ENCODE measurements around the gene OR2AG2. TPM values are rescaled to one million over a fixed set of nuclear protein-coding genes. Genes with fewer than 3 reads are reported as not detected.

The OR2AG2 gene
- total RNA-seq, 2 experiments from 2014 or later: 0.14 to 0.26 TPM

DNA sequence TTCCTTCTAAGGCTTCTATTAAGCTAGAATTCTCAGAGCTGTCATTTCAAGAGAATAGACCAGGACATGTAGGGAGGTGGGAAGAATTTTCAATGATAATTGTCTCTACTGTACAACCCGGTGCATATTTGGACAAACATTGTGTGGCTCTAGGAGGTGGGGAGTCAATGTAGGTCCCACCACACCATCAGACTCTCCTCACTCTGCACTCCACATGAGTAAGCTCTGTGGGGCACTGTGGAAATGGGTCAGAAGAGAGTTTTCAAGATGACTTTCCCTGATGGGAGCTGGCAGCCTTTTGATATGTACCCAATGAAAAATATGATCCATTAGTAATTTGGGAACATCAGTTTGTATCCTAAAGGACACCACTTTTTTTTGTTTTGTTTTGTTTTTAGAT lies 33.2 kb downstream of the OR2AG2 start:
- Mint-ChIP-seq H3K4me3 (no peak overlapping the region), H3K4me1 (peaks cover 94% of the 10 kb centered on the region), H3K27ac (peak overlapping the region; percentile 73), H3K36me3 (ENCODE audit: low read depth) (peaks cover 30% of the 10 kb centered on the region), H3K9me3 (ENCODE audit: low read depth) (no peaks in the 10 kb centered on the region), H3K27me3 (no peaks in the 10 kb centered on the region)
- CTCF ChIA-PET: interaction anchor here (0.5 to 8.0 kb wide), 21 partner anchors 9 to 1965 kb away, joined by 3 to 102 read pairs (median 4); partner anchors contain the start of gene MRPL17
- intact Hi-C loops (cut with DNase I, micrococcal nuclease): loop anchor here (1.0 to 10.0 kb wide), 6 partner anchors 8 to 1054 kb away; partner anchors contain the start of genes APBB1 (in 1 of the 2), TRIM22 (in 1 of the 2) and TRIM5 (in 1 of the 2)
- POLR2A ChIA-PET: no interaction called here
- no peak for ATAC-seq
- DNase-seq: no peak

DNA sequence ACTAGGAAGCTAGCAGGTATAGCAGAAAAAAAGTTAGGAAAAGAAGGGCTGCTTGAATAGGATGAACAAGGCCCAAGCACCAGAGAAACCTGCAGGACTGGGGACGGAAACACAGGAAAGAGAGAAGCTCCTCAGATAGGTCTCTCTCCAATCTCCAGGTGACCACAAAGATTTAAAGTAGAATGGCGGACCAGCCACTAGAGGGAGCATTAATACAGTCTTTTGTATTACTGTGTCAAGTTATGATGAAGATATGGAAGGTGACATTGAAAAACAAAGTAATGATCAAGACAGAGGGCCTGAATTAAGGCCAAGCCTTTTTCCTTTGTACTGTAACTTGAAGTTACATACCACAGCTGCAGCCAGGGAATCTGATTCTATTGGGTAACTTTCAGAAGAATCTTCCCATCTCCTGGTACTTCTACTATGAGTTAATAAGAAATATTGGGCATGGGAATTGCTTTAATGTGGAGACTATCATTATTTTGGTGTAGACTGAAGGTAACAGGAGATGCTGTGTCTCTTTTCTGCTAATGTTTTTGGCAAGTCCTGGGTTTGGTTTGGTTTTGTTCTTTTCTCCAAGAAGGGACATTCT lies 33.8 kb downstream of the OR2AG2 start:
- intact Hi-C loops (cut with DNase I, micrococcal nuclease): loop anchor here (1.0 to 10.0 kb wide), 6 partner anchors 8 to 1053 kb away; partner anchors contain the start of genes APBB1 (in 1 of the 2), TRIM22 (in 1 of the 2) and TRIM5 (in 1 of the 2)
- CTCF ChIA-PET: interaction anchor here (0.6 to 8.0 kb wide), 24 partner anchors 9 to 761 kb away, joined by 3 to 102 read pairs (median 6); partner anchors contain the start of gene MRPL17
- ATAC-seq: peak; percentile 52
- Mint-ChIP-seq H3K9me3 (ENCODE audit: low read depth) (no peaks in the 10 kb centered on the region), H3K4me1 (peaks cover 94% of the 10 kb centered on the region), H3K27me3 (no peaks in the 10 kb centered on the region), H3K4me3 (no peak overlapping the region), H3K27ac (peak overlapping the region; percentile 73), H3K36me3 (ENCODE audit: low read depth) (peaks cover 33% of the 10 kb centered on the region)
- POLR2A ChIA-PET: no interaction called here
- peak; percentile 76 for DNase-seq

DNA sequence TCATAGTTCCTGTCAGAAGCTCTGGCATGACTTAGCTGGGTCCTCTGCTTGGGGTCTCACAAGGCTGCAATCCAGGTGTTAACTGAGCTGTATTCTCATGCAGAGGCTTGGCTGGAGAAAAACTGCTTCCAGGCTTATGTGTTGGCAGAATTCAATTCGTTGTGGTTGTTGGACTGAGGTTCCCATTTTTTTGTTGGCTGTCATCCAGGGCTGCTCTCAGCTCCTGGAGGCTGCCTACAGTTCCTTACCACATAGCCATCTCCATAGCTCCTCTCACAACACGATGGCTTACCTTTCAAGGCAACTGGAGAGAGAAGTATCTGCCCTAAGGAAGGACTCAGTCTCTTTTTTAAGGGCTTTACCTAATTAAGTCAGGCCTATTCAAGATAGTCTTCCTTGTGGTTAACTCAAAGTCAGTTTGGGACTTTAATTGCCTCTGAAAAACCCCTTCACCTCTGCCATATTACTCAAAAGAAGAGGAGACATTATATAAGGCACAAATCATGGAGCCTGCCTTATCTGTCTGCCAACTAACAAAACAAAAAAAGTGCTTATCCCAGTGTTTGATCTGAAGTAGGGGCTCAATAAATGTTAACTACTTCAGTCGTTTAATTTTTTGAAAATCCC lies 35.2 kb downstream of the OR2AG2 start:
- DNase-seq (no peak), ATAC-seq (peak; percentile 52)
- no peaks in the 10 kb centered on the region for H3K27me3 Mint-ChIP-seq
- H3K4me3 Mint-ChIP-seq: peak overlapping the region; percentile 20
- intact Hi-C loops (cut with DNase I, micrococcal nuclease): loop anchor here (5.0 to 10.0 kb wide), 3 partner anchors 129 to 1052 kb away; partner anchors contain the start of genes APBB1 (in 1 of the 2), TRIM22 (in 1 of the 2) and TRIM5 (in 1 of the 2)
- peaks cover 2% of the 10 kb centered on the region for H3K9me3 Mint-ChIP-seq (ENCODE audit: low read depth)
- ChIA-PET POLR2A (no interaction called here), CTCF (interaction anchor here (1.6 to 8.0 kb wide), 11 partner anchors 8 to 357 kb away, joined by 5 to 102 read pairs (median 11); no protein-coding TSS in a partner anchor)
- peaks cover 90% of the 10 kb centered on the region for H3K4me1 Mint-ChIP-seq
- H3K36me3 Mint-ChIP-seq (ENCODE audit: low read depth): peaks cover 44% of the 10 kb centered on the region
- H3K27ac Mint-ChIP-seq: peak overlapping the region; percentile 70

DNA sequence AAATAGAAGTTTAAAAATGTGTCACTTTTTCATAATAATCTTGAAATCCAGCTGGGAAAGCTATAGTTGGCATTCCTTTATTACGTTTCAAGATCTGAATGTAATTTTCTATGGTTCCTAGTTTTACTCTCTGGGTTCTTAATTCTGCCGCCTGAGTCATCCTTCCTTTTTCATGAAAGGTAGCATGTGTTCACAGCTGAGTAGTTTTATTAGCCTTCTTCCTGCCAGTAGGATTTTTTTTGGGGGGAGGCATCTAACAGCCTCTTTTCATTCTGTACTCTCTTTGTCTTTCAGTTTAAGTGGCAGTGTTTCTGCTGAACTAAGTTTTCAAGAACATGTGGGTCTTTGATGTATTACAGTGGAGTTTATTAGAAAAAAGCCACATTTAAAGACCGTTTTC lies 36.5 kb downstream of the OR2AG2 start:
- H3K27ac Mint-ChIP-seq: peak overlapping the region; percentile 70
- ChIA-PET POLR2A (no interaction called here), CTCF (interaction anchor here (0.7 to 8.0 kb wide), 7 partner anchors 12 to 253 kb away, joined by 3 to 102 read pairs (median 45); no protein-coding TSS in a partner anchor)
- H3K27me3 Mint-ChIP-seq: no peaks in the 10 kb centered on the region
- ATAC-seq (peak; percentile 43), DNase-seq (no peak)
- intact Hi-C loops (cut with DNase I, micrococcal nuclease): loop anchor here (5.0 to 10.0 kb wide), 3 partner anchors 128 to 1051 kb away; partner anchors contain the start of genes APBB1 (in 1 of the 2), TRIM22 (in 1 of the 2) and TRIM5 (in 1 of the 2)
- peak overlapping the region; percentile 2 for H3K4me3 Mint-ChIP-seq
- peaks cover 43% of the 10 kb centered on the region for H3K36me3 Mint-ChIP-seq (ENCODE audit: low read depth)
- peaks cover 2% of the 10 kb centered on the region for H3K9me3 Mint-ChIP-seq (ENCODE audit: low read depth)
- peaks cover 83% of the 10 kb centered on the region for H3K4me1 Mint-ChIP-seq

DNA sequence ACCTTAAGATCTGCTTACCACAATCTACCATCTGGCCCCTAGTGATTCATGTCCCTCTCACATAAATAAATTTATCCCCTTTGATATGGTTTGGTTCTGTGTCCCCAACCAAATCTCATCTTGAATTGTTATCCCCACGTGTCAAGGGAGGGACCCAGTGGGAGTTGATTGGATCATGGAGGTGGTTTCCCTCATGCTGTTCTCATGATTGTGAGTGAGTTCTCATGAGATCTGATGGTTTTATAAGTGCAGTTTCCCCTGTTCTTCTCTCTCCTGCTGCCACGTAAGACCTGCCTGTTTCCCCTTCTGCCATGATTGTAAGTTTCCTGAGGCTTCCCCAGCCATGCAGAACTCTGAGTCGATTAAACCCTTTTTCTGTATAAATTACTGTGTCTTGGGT lies 37.2 kb downstream of the OR2AG2 start:
- Mint-ChIP-seq H3K4me1 (peaks cover 80% of the 10 kb centered on the region), H3K36me3 (ENCODE audit: low read depth) (peaks cover 41% of the 10 kb centered on the region), H3K4me3 (no peak overlapping the region), H3K9me3 (ENCODE audit: low read depth) (peaks cover 2% of the 10 kb centered on the region), H3K27ac (no peak overlapping the region), H3K27me3 (no peaks in the 10 kb centered on the region)
- DNase-seq: no peak
- POLR2A ChIA-PET: no interaction called here
- CTCF ChIA-PET: interaction anchor here (0.7 to 8.0 kb wide), 9 partner anchors 13 to 252 kb away, joined by 3 to 102 read pairs (median 6); no protein-coding TSS in a partner anchor
- intact Hi-C loops (cut with DNase I, micrococcal nuclease): loop anchor here (5.0 to 10.0 kb wide), 3 partner anchors 127 to 1050 kb away; partner anchors contain the start of genes APBB1 (in 1 of the 2), TRIM22 (in 1 of the 2) and TRIM5 (in 1 of the 2)
- ATAC-seq: no peak

DNA sequence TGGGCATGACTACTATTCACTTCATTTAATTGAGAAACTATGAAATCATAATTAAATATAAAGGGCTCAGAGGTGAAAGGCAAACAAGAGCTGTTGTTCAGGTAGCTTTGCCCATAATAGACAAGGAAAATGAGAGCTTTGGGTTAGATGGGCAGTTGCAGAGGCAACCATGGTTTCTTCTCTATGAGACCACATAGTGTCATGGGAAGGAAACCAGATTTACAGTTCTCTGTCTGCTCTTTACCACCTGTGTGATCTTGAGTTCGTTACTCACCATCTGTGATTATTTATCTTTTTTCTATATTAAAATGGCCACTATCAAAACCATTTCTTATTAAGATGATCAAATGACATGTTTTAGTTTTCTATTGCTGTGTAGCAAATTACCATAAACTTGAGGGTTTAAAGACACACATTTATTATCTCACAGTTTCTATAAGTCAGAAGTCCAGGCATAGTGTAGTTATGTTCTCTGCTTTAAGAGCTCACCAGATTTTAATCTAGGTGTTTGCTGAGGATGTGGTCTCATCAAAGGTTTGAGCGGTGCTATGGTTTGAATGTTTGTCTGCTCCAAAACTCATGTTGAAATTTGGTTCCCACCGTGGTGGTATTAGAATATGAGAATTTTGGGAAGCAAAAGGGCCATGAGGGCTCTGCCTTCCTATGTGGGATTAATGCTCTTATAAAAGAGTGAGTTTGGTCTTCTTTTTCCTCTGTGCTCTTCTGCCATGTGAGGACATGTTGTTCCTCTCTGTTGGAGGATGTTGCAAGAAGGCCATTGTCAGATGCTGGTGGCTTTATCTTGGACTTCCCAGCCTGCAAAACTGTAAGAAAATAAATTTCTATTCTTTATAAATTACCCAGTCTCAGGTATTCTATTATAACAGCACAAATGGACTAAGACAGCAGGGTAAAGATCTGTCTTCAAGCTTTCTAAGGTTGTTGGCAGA lies 38.2 kb downstream of the OR2AG2 start:
- Mint-ChIP-seq H3K27ac (peak overlapping the region; percentile 48), H3K27me3 (no peaks in the 10 kb centered on the region), H3K36me3 (ENCODE audit: low read depth) (peaks cover 42% of the 10 kb centered on the region), H3K4me1 (peaks cover 76% of the 10 kb centered on the region), H3K9me3 (ENCODE audit: low read depth) (peaks cover 2% of the 10 kb centered on the region), H3K4me3 (no peak overlapping the region)
- intact Hi-C loops (cut with DNase I, micrococcal nuclease): loop anchor here (1.0 to 10.0 kb wide), 2 partner anchors 50 to 1049 kb away; partner anchors contain the start of genes MRPL17 (in 1 of the 2), TRIM22 (in 1 of the 2) and TRIM5 (in 1 of the 2)
- POLR2A ChIA-PET: no interaction called here
- ATAC-seq: peak; percentile 42
- CTCF ChIA-PET: interaction anchor here (0.9 to 8.0 kb wide), 8 partner anchors 9 to 49 kb away, joined by 3 to 99 read pairs (median 4); no protein-coding TSS in a partner anchor
- DNase-seq: no peak

DNA sequence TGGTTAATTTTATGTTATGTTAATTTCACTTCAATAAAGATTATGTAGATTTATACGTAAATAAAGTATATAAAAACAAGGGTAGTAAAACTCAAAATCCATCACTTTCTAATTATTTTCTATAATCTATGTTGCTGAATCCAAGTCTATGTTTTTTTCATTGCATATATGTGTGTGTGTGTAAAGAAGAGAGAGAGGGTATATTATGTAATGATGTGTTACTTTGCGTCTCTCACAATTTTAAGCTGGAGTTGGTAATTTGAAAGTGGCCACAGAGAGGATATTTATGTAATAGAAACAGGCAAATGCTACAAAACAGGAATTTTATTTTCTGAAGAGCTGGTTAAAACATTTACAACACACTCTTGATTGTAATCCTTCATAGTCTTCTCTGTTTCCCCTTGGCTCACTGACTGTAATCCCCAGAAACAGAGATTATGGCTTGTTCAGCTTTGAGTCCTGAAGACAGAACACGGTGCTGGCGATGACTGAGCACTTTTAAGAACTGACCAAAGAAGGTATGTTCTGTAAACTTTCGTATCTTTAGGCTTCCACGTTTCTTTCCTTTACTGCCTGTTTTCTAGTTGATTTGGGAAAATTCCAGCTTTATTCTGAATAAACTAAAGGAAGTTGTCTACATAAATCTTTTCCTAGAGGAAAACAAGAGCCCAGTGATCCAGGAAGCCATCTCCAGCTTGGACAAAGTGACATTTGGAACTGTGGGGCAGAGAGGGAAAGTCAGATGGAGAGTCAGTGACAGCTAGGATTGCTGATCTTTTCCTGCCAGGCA lies 43.6 kb downstream of the OR2AG2 start:
- Mint-ChIP-seq H3K4me1 (peaks cover 67% of the 10 kb centered on the region), H3K27ac (peak overlapping the region; percentile 75), H3K4me3 (no peak overlapping the region), H3K9me3 (ENCODE audit: low read depth) (peaks cover 23% of the 10 kb centered on the region), H3K36me3 (ENCODE audit: low read depth) (peaks cover 68% of the 10 kb centered on the region), H3K27me3 (no peaks in the 10 kb centered on the region)
- CTCF ChIA-PET: interaction anchor here (0.5 to 3.5 kb wide), 11 partner anchors 9 to 128 kb away, joined by 3 to 20 read pairs (median 6); no protein-coding TSS in a partner anchor
- DNase-seq (no peak), ATAC-seq (no peak)
- POLR2A ChIA-PET: interaction anchor here (0.6 kb wide), 1 partner anchor 217 kb away, joined by 3 read pairs; no protein-coding TSS in a partner anchor
- intact Hi-C loops (cut with DNase I, micrococcal nuclease): no loop called here

DNA sequence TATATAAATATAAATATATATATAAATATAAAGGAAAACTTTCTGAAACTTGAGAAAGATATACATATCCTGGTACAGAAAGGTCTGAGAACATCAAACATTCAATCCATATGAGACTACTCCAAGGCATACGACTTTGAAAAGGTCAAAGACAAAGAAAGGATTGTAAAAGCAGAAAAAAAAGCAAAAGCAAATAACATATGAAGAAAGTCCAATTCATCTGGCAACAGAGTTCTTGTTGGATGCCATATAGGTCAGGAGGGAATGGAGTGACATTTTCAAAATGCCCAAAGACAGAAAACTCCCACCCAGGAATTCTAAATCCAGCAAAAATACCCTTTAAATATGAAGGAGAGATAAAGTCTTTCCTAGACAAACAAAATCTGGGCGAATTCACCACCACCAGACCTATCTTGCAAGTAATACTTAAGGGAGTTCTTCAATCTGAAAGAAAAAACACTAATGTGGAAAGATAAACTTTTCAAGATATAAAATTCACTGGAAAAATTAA lies 46.3 kb downstream of the OR2AG2 start:
- Mint-ChIP-seq H3K27ac (no peak overlapping the region), H3K4me1 (peaks cover 75% of the 10 kb centered on the region), H3K4me3 (no peak overlapping the region), H3K9me3 (ENCODE audit: low read depth) (peaks cover 34% of the 10 kb centered on the region), H3K27me3 (no peaks in the 10 kb centered on the region), H3K36me3 (ENCODE audit: low read depth) (peaks cover 76% of the 10 kb centered on the region)
- DNase-seq (no peak), ATAC-seq (no peak)
- intact Hi-C loops (cut with DNase I, micrococcal nuclease): no loop called here
- POLR2A ChIA-PET: no interaction called here
- CTCF ChIA-PET: interaction anchor here (0.6 to 9.2 kb wide), 3 partner anchors 11 to 193 kb away, joined by 3 to 57 read pairs (median 3); no protein-coding TSS in a partner anchor

DNA sequence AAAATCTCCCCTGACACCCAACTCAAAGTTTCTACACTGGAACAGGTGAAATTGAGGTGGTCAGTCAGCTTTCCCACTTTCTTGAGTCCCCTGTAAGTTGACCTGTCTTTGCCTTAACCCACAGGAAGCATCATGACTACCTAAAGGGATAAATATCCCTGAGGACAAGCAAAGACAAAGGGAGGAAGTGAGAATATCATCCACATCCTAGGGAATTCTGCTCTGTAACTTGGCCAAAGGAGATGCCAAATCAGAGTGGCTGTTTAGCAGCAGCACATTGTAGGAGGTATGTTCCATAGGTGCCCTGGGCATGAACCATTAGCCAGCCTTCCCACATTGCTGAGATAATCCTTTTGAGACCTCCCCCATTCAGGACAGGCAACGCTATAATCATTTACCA lies 47.8 kb downstream of the OR2AG2 start:
- peaks cover 77% of the 10 kb centered on the region for H3K4me1 Mint-ChIP-seq
- intact Hi-C loops (cut with DNase I, micrococcal nuclease): no loop called here
- DNase-seq (no peak), ATAC-seq (no peak)
- ChIA-PET CTCF (interaction anchor here (0.9 to 9.2 kb wide), 4 partner anchors 13 to 31 kb away, joined by 3 to 57 read pairs (median 5); no protein-coding TSS in a partner anchor), POLR2A (no interaction called here)
- H3K4me3 Mint-ChIP-seq: no peak overlapping the region
- peaks cover 83% of the 10 kb centered on the region for H3K36me3 Mint-ChIP-seq (ENCODE audit: low read depth)
- no peak overlapping the region for H3K27ac Mint-ChIP-seq
- peaks cover 40% of the 10 kb centered on the region for H3K9me3 Mint-ChIP-seq (ENCODE audit: low read depth)
- H3K27me3 Mint-ChIP-seq: no peaks in the 10 kb centered on the region

All from activated CD4-positive, alpha-beta T cell treated with anti-CD3 and anti-CD28 coated beads for 36 hours (primary cell).